ENCODE data around the gene SCN8A. TPM values are rescaled to one million over a fixed set of nuclear protein-coding genes. Genes with fewer than 3 reads are reported as not detected.

Gene SCN8A
- total and polyA plus RNA-seq, 7 donors, result 0.03 to 0.44 (median 0.08) TPM

GRCh38 chr12:51832354-51833107, 241.5 kb downstream of the SCN8A start:
- Histone ChIP-seq H3K4me1 (no peaks in the 10 kb centered on the region), H3K36me3 (ENCODE audit: insufficient read depth in 1 of 2, low read depth in 1 of 2) (no peaks in the 10 kb centered on the region), H3K4me3 (no peak overlapping the region), H3K27me3 (ENCODE audit: insufficient read depth in 3 of 3, low read length in 2 of 3) (peaks cover 0 to 21% (median 1%) of the 10 kb centered on the region in 3 donors), H3K27ac (no peak overlapping the region), H3K9me3 (no peaks in the 10 kb centered on the region)
- TF ChIP-seq CTCF (IDR thresholded peaks at IDR 0.05), result no peak
- ATAC-seq (no peak), DNase-seq (no peak)
- 39 to 45% (median 40%) methylated on average over 10 of the region's 10 CpGs for WGBS, 3 donors
- intact Hi-C loops (cut with DNase I), result no loop called here

GRCh38 chr12:51833448-51834227, 242.6 kb downstream of the SCN8A start:
- TF ChIP-seq CTCF (IDR thresholded peaks at IDR 0.05), result no peak
- no peaks in the 10 kb centered on the region for H3K36me3 ChIP-seq (ENCODE audit: insufficient read depth in 1 of 2, low read depth in 1 of 2)
- DNase-seq, result no peak
- H3K27me3 ChIP-seq (ENCODE audit: insufficient read depth in 3 of 3, low read length in 2 of 3), result peaks cover 0 to 17% (median 1%) of the 10 kb centered on the region in 3 donors
- H3K9me3 ChIP-seq, result no peaks in the 10 kb centered on the region
- 64 to 82% (median 74%) methylated on average over 12 of the region's 12 CpGs for WGBS, 3 donors
- no peak for ATAC-seq
- H3K27ac ChIP-seq, result no peak overlapping the region
- intact Hi-C loops (cut with DNase I), result no loop called here
- H3K4me3 ChIP-seq, result no peak overlapping the region
- H3K4me1 ChIP-seq, result no peaks in the 10 kb centered on the region

- no peaks in the 10 kb centered on the region for H3K36me3 ChIP-seq (ENCODE audit: insufficient read depth in 1 of 2, low read depth in 1 of 2)
- H3K9me3 ChIP-seq, result no peaks in the 10 kb centered on the region
- no peak overlapping the region for H3K27ac ChIP-seq
- WGBS, 3 donors, result 26 to 39% (median 36%) methylated on average over 11 of the region's 11 CpGs
- no peaks in the 10 kb centered on the region for H3K4me1 ChIP-seq
- H3K4me3 ChIP-seq, result no peak overlapping the region
- no peak for TF ChIP-seq CTCF (IDR thresholded peaks at IDR 0.05)
- peaks cover 0 to 17% (median 1%) of the 10 kb centered on the region in 3 donors for H3K27me3 ChIP-seq (ENCODE audit: insufficient read depth in 3 of 3, low read length in 2 of 3)
- intact Hi-C loops (cut with DNase I), result no loop called here
- no peak for ATAC-seq
- DNase-seq, result no peak
Measured at GRCh38 chr12:51834411-51834810, 243.4 kb downstream of the SCN8A start.

GRCh38 chr12:51836041-51836826, 245.2 kb downstream of the SCN8A start:
- no peaks in the 10 kb centered on the region for H3K9me3 ChIP-seq
- H3K4me1 ChIP-seq, result no peaks in the 10 kb centered on the region
- TF ChIP-seq CTCF (IDR thresholded peaks at IDR 0.05), result no peak
- WGBS, 3 donors, result 60 to 71% (median 62%) methylated on average over 11 to 13 of the region's 13 CpGs
- H3K4me3 ChIP-seq, result no peak overlapping the region
- ATAC-seq, result no peak
- no peak for DNase-seq
- H3K36me3 ChIP-seq (ENCODE audit: insufficient read depth in 1 of 2, low read depth in 1 of 2), result no peaks in the 10 kb centered on the region
- intact Hi-C loops (cut with DNase I), result no loop called here
- H3K27me3 ChIP-seq (ENCODE audit: insufficient read depth in 3 of 3, low read length in 2 of 3), result peaks cover 0 to 17% (median 1%) of the 10 kb centered on the region in 3 donors
- H3K27ac ChIP-seq, result no peak overlapping the region

All from psoas muscle (tissue), 8 donors.